HEK293T (cell line): ENCODE results near the gene LRP5.

ENCODE experiments used
- CTCF ChIA-PET: fragments of 350-600 bp; formaldehyde crosslinking; extraction: SDS; loops from one replicate; lab custom pipeline; 2021; ENCODE audit warnings: antibody characterized with exemption, inconsistent platforms; lab: Yijun Ruan, JAX
- POLR2A ChIA-PET: fragments of 350-600 bp; formaldehyde crosslinking; extraction: SDS; loops from one replicate; lab custom pipeline; 2020; ENCODE audit warnings: antibody characterized with exemption, inconsistent platforms; lab: Yijun Ruan, JAX
- DNase-seq: peaks from one replicate; pipeline ENCODE4 v3.0.0; 2012; ENCODE audit warnings: mixed read lengths; ENCODE audit errors: extremely low spot score
- ARNT ChIP-seq: fragments of 450-650 bp; IDR thresholded peaks from 2 replicates; pipeline ENCODE4 v1.6.1; 2017; ENCODE audit warnings: mild to moderate bottlenecking
- BHLHE40 ChIP-seq: fragments of 450-650 bp; IDR thresholded peaks from 2 replicates; pipeline ENCODE4 v1.6.1; 2016; ENCODE audit warnings: mild to moderate bottlenecking, moderate library complexity, borderline replicate concordance
- CTBP1 ChIP-seq: fragments of 450-650 bp; IDR thresholded peaks from 2 replicates; pipeline ENCODE4 v1.6.1; 2016; ENCODE audit warnings: borderline replicate concordance
- ELF4 ChIP-seq: fragments of 450-650 bp; IDR thresholded peaks from 2 replicates; pipeline ENCODE4 v1.6.1; 2017; ENCODE audit warnings: antibody characterized with exemption
- FOXA1 ChIP-seq: fragments of 450-650 bp; IDR thresholded peaks from 2 replicates; pipeline ENCODE4 v1.6.1; 2016; ENCODE audit warnings: mild to moderate bottlenecking
- FOXK2 ChIP-seq: fragments of 450-650 bp; IDR thresholded peaks from 2 replicates; pipeline ENCODE4 v1.6.1; 2016; ENCODE audit warnings: mild to moderate bottlenecking
- FOXM1 ChIP-seq: fragments of 450-650 bp; IDR thresholded peaks from 2 replicates; pipeline ENCODE4 v1.6.1; 2017; ENCODE audit warnings: mild to moderate bottlenecking, borderline replicate concordance
- HDGF ChIP-seq: fragments of 450-650 bp; IDR thresholded peaks from 2 replicates; pipeline ENCODE4 v1.6.1; 2017; ENCODE audit warnings: antibody characterized with exemption, borderline replicate concordance
- L3MBTL2 ChIP-seq: fragments of 450-650 bp; conservative IDR thresholded peaks from 2 replicates; pipeline ENCODE4 v1.6.1; 2016; ENCODE audit warnings: mild to moderate bottlenecking
- LEF1 ChIP-seq: fragments of 450-650 bp; IDR thresholded peaks from 2 replicates; pipeline ENCODE4 v1.6.1; 2017; ENCODE audit warnings: mild to moderate bottlenecking, borderline replicate concordance
- NFRKB ChIP-seq: fragments of 450-650 bp; IDR thresholded peaks from 2 replicates; pipeline ENCODE4 v1.6.1; 2016; ENCODE audit warnings: mild to moderate bottlenecking, moderate library complexity
- PKNOX1 ChIP-seq: fragments of 450-650 bp; IDR thresholded peaks from 2 replicates; pipeline ENCODE4 v1.6.1; 2016
- SP1 ChIP-seq: fragments of 450-650 bp; IDR thresholded peaks from 2 replicates; pipeline ENCODE4 v1.6.1; 2017
- SUZ12 ChIP-seq: fragments of 450-650 bp; IDR thresholded peaks from 2 replicates; pipeline ENCODE4 v1.6.1; 2016; ENCODE audit warnings: mild to moderate bottlenecking
- TARDBP ChIP-seq: fragments of 450-650 bp; IDR thresholded peaks from 2 replicates; pipeline ENCODE4 v1.6.1; 2016
- ZNF384 ChIP-seq: fragments of 450-650 bp; IDR thresholded peaks from 2 replicates; pipeline ENCODE4 v1.6.1; 2016

Gene LRP5

GRCh38 chr11:68306636-68307035 is 5.8 kb upstream of the LRP5 start:
- TF ChIP-seq SUZ12 (no peak), PKNOX1 (no peak), FOXM1 (no peak), HDGF (no peak), NFRKB (no peak), FOXK2 (no peak), ZNF384 (no peak), CTBP1 (no peak), L3MBTL2 (no peak), BHLHE40 (no peak), SP1 (no peak), TARDBP (no peak)
- ChIA-PET POLR2A (interaction anchor here (1.1 to 1.6 kb wide), 2 partner anchors 34 to 66 kb away, joined by 3 read pairs; partner anchors contain the start of gene C11orf24), CTCF (interaction anchor here (0.5 to 1.4 kb wide), 2 partner anchors 8 to 70 kb away, joined by 3 to 7 read pairs; no protein-coding TSS in a partner anchor)
- no peak for DNase-seq

- POLR2A ChIA-PET = no interaction called here
- no peak for DNase-seq
- CTCF ChIA-PET = no interaction called here
- TF ChIP-seq NFRKB (no peak), FOXA1 (no peak), L3MBTL2 (no peak), ZNF384 (no peak)
These were observed 4.3 kb upstream of the LRP5 start for GRCh38 chr11:68308068-68308467.

- CTCF ChIA-PET = interaction anchor here (1.1 kb wide), 1 partner anchor 12 kb away, joined by 5 read pairs; no protein-coding TSS in a partner anchor
- no peak for DNase-seq
- no peak for TF ChIP-seq SUZ12
- TF ChIP-seq TARDBP = no peak
- no peak for TF ChIP-seq LEF1
- TF ChIP-seq ELF4 = no peak
- TF ChIP-seq SP1 = no peak
- TF ChIP-seq ARNT = no peak
- no peak for TF ChIP-seq NFRKB
- no peak for TF ChIP-seq FOXK2
- no peak for TF ChIP-seq HDGF
- TF ChIP-seq FOXM1 = no peak
- TF ChIP-seq L3MBTL2 = no peak
- TF ChIP-seq CTBP1 = no peak
- POLR2A ChIA-PET = no interaction called here
These were observed 2.7 kb upstream of the LRP5 start for GRCh38 chr11:68309621-68310185.

GRCh38 chr11:68311160-68312116 is 953 bp upstream of the LRP5 start:
- CTCF ChIA-PET = interaction anchor here (1.1 kb wide), 1 partner anchor 13 kb away, joined by 5 read pairs; no protein-coding TSS in a partner anchor

GRCh38 chr11:68312780-68313573 is 586 bp downstream of the LRP5 start:
- CTCF ChIA-PET = no interaction called here
- DNase-seq = no peak

More at GRCh38 chr11:68311160-68312116, 953 bp upstream of the LRP5 start:
- POLR2A ChIA-PET = interaction anchor here (0.6 to 0.9 kb wide), 3 partner anchors 40 to 149 kb away, joined by 3 read pairs; partner anchors contain the start of genes C11orf24 and PPP6R3
- no peak for TF ChIP-seq FOXK2
- TF ChIP-seq SUZ12 = no peak
- TF ChIP-seq NFRKB = no peak
- TF ChIP-seq FOXA1 = no peak
- no peak for TF ChIP-seq LEF1
- no peak for TF ChIP-seq FOXM1
- TF ChIP-seq ELF4 = no peak
- no peak for TF ChIP-seq BHLHE40
- no peak for TF ChIP-seq CTBP1
- TF ChIP-seq TARDBP = no peak
- TF ChIP-seq HDGF = no peak
- TF ChIP-seq ZNF384 = no peak
- TF ChIP-seq SP1 = no peak
- TF ChIP-seq L3MBTL2 = no peak
- no peak for TF ChIP-seq ARNT
- no peak for TF ChIP-seq PKNOX1
- DNase-seq = no peak

More at GRCh38 chr11:68312780-68313573, 586 bp downstream of the LRP5 start:
- no peak for TF ChIP-seq ELF4
- no peak for TF ChIP-seq SUZ12
- no peak for TF ChIP-seq PKNOX1
- TF ChIP-seq L3MBTL2 = no peak
- TF ChIP-seq ZNF384 = no peak
- TF ChIP-seq BHLHE40 = no peak
- TF ChIP-seq CTBP1 = no peak
- TF ChIP-seq ARNT = no peak
- TF ChIP-seq FOXM1 = no peak
- no peak for TF ChIP-seq HDGF
- no peak for TF ChIP-seq TARDBP
- no peak for TF ChIP-seq FOXA1
- TF ChIP-seq NFRKB = no peak
- TF ChIP-seq SP1 = no peak
- TF ChIP-seq LEF1 = no peak
- TF ChIP-seq FOXK2 = no peak
- POLR2A ChIA-PET = no interaction called here
